Measurements from ENCODE around the gene ITGA1.
A peak's percentile ranks its signal among the peaks of the same experiment; 100 is the strongest.
"Not testable (repeated sequence)": the region's sequence is repeated elsewhere in the genome, so short reads cannot be mapped to it uniquely, and the experiment has no call there.

ITGA1 gene

DNA sequence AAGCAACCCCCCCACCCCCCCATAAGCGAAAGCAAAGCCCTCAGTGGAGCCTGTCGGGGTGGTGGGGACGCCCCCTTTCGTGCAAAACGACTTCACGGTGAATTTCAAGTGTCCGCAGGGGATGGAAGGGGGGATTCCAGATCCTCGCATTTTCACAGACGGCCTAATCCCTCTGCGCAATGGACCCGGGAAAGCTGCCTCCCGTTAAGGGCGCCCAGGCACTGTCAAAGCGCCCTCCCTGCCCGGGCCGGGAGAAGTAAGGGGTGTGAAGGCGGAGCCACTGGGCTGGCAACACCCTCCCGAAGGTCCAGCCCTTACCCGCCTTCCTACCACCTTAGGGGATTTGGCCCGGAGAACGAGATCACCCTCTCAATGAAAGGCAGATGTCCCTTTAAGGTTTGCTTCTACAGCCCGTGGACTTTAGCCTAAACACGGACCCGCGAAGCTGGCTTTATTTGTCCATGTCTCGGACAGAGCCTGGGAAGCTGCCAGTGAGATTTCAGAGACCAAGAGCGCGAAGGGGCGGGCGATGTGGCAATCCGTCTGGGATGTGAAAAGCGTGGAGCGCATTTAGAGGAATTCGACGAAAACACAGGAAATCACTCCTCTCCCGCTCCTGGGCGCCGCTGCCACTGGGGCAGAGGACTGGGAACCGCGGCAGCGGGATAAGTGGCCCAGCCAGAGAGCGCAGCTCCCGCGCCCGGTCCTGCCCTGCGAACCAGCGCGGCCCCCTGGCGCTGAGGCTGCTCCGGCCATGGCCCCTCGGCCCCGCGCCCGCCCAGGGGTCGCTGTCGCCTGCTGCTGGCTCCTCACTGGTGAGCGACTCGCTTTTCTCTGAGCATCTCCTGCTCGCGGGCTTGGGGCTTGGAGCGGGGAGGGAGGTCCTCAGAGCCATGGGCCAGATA, at the start of gene ITGA1, which contains the start of gene PELO:
TSS of gene ITGA1 (plus strand) at position 317 of the 905 bp plus-strand sequence. CDS start at position 755, 438 bp downstream.
TSS of gene PELO (plus strand) at position 317 of the 905 bp plus-strand sequence. CDS start 12,479 bp downstream, outside the sequence.
- peak within 1 kb of the TSS in 20 of 21 experiments; percentile 55 to 89 (median 77) for H3K27ac ChIP-seq
- peak within 1 kb of the TSS; percentile 42 to 69 (median 53) for H3K4me3 ChIP-seq

DNA sequence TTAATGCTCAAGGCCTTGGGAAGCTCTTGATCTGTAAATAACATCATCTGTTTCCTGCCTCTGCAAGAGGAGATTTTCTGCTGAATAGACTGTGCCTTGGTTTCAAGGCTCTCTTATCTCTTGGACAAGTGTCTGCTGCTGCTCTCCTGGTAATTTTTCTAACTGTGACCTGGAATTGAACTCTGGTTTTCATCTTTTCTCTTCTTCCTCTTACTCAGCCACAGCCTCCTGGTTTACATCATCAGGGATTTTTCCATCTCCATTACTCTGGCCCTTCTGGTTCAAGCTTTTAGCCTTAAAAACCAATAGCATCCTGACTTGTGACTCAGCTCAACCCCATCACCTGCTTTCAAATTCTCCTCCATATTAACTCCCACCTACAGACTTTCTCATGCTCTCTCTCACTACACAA, 49.6 kb upstream of the ITGA1 start:
- Histone ChIP-seq H3K4me3 (no peak overlapping the region), H3K27ac (no peak overlapping the region)

DNA sequence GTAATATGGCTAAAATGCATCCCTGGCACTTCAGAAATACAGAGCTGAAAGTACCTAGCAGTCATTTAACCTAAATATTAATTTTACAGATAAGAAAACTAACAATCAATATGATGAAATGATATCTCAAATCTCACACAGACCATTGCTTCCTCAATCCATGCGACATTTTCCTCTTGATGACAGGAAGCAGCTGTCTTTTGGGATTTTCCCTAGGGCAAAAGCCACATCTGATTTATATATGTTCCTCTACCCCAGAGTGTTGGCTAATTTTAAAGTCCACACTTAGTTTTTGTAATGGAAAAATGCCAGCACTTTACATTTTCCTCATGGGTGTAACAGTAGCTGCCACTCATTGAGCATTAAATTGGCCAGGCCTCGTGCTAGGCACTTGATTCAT, 47.7 kb upstream of the ITGA1 start:
- H3K27ac ChIP-seq: no peak overlapping the region

DNA sequence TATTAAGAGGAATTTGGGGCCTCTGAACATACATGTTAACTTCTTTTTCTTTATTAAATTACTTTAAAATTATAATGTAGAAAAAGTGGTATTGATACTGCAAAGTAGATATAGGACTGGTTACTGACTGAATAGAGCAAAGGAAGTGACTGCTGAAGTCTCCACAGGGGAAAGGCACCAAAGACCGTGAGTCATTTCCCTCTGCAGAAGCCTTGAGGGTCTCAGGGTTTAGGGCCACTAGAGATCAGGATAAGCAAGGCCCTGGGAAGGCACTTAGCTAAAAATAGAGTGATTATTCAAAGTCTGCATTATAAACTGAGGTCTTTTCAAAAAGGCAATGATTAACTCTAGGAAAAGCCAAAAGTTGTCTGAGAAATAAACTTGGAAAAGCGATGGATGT, 44.7 kb upstream of the ITGA1 start:
- H3K4me3 ChIP-seq: no peak overlapping the region
- H3K27ac ChIP-seq: peak overlapping the region in 4 of 21 experiments; percentile 25 to 79 (median 53)

More for the DNA sequence above, 47.7 kb upstream of the ITGA1 start:
- no peak overlapping the region for H3K4me3 ChIP-seq

DNA sequence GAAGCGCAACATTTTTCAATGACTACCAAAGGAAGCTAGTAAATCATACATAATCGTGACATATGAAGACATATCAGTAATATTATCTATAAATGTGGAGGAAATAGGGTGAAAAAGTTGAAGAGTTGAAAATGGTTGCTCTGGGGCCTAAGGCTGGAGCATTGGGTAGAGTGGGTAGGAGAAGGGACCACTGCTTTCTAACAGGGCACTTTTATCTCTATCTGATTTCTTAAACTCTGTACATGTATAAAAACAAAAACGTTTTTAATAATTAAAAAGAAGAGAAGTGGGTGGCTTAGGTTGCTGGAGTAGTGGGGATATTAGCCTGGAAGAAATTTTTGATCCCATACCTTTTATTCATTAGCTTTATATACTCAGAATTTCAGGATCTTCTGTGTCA, 44.2 kb upstream of the ITGA1 start:
- H3K27ac ChIP-seq: peak overlapping the region in 6 of 21 experiments; percentile 25 to 79 (median 40)
- H3K4me3 ChIP-seq: no peak overlapping the region

DNA sequence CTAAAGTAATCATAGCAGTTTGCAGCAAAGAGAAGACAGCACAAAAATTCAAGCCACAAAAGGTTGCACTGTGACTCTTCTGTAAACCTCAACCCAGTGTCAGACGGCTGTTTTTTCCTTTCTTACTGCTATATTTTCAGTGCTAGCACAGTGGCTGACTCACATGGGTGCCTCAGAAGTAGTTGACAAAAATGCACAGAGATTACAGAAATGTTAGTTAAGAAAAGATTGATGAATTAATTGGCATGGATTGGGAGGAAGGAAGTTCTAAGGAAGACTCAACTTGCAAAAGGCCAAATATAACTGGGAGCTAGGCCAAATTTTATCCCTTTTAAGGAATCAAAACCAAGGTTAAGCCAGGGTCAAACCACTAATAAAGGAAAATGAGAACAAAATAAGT, 43.7 kb upstream of the ITGA1 start:
- peak overlapping the region in 7 of 21 experiments; percentile 24 to 79 (median 43) for H3K27ac ChIP-seq
- H3K4me3 ChIP-seq: no peak overlapping the region

DNA sequence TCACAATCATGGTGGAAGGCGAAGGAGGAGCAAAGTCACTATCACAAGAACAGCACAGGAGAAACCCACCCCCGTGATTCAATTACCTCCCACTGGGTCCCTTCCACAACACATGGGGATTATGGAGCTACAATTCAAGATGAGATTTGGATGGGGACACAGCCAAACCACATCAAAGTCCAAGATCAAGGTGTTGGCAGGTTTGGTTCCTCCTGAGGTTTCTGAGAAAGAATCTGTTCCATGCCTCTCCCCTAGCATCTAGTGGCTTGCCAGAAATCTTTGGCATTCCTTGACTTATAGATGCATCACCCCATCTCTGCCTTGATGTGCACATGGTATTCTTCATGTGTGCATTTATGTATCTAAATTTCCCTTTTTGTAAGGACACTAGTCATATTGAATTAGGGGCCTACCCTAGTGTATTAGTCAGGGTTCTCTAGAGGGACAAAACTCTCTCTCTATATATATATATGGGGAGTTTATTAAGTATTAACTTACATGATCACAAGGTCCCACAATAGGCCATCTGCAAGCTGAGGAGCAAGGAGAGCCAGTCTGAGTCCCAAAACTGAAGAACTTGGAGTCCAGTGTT, 42.8 kb upstream of the ITGA1 start:
- not testable (repeated sequence) for H3K4me3 ChIP-seq
- peak overlapping the region in 5 of 21 experiments; percentile 24 to 79 (median 43) for H3K27ac ChIP-seq

DNA sequence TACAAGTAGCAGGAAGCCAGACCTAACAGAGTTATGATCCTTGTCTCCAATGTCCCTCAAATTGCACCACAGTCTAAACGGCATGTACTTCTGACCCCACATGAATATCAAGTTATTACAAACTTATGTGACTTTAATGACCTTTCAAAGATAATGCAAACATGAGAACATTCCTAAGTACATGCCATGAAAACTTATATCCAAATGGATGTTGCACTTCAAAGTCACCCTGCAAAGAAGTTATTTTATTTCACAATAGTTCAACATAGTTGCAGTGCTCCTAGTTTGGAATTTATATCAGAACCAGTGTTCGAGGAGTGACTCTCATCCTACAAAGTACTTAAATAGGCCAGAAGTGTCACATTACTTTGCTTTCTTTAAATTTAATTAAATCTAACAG, 41.2 kb upstream of the ITGA1 start:
- no peak overlapping the region for H3K4me3 ChIP-seq
- no peak overlapping the region for H3K27ac ChIP-seq

DNA sequence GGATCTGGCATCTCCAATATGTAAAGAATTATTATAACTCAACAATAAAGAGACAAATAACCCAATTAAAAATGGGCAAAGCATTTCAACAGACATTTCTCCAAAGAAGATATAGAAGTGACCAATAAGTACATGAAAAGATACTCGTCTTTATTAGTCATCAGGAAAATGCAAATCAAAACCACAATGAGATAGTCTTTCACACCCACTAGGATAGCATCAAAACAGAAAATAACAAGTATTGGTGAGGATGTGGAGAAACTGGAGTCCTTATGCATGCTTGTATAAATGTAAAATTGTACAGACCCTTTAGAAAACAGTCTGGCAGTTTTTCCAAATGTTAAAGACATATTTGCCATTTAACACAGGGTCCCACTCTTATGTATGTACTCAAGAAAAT, 39.1 kb upstream of the ITGA1 start:
- Histone ChIP-seq H3K4me3 (no peak overlapping the region), H3K27ac (no peak overlapping the region)

DNA sequence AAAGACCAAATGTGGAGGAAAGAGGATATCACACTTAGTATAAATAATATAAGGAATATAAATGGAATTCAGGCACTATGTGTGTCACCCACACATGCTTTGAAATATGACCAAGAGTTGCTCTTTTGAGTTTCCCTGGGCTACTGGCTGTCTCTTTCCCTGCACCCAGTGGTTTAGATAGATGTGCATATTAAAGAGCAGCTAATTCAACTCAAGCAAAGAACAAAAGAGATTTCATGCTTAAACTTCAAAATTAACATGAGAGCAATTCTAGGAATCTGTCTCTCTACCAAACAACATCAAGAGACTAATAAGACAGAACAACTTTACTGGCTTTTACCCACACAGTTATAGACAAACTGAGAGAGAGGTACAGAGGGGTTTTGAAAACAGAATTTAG, 38.0 kb upstream of the ITGA1 start:
- H3K4me3 ChIP-seq: no peak overlapping the region
- no peak overlapping the region for H3K27ac ChIP-seq

DNA sequence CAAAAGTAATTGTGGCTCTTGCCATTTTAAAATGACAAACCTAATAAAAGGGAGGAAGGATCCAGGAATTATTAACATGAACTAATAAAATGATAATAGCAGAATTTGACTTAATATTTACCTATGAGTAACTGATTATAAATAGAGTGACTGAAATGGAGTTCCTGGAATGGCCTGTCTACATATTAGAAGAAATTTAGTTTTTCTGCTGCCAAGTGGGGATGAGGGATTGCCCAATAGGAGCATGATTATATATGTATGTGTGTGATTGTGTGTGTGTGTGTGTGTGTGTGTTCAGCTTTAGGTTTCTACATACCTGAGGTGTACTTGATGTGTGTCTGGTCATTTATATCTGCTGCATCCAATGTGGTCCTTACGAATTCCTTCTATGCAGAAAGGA, 36.6 kb upstream of the ITGA1 start:
- no peak overlapping the region for H3K27ac ChIP-seq
- no peak overlapping the region for H3K4me3 ChIP-seq

DNA sequence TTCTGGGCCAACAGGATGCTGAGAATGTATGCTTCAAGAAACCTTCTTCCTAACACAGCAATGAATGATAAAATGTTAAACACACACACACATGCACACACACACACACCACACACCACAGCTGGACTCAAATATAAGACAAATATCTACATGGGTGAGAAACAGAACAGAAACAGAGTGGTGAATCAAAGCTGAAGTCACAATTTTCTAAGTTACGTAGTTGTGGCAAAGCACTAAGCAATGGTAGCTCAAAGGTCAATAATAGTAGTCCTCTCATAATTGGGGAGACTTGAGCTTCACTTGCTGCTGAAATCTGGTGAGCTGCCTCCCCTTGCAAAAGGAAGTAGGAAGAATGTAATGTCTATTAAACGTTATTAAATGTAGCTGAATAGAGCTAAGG, 33.7 kb upstream of the ITGA1 start:
- Histone ChIP-seq H3K4me3 (no peak overlapping the region), H3K27ac (no peak overlapping the region)

DNA sequence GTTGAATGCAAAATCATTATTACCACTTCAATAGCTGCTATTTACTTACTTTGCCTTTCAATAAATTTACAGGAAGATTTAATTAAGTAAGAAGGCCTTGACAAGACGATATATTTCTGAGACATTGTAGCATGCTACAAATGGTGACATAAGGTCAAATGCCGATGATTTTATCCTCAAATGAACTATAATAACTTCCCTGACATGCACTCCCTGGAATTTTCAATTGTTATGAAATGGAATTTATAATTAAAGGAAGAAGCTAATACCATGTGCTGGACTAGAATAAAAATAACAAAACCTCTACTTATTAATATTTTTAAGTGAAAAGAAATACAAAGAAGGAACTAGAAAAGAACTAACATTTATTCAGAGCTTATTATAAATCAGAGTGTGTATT, 30.2 kb upstream of the ITGA1 start:
- Histone ChIP-seq H3K27ac (no peak overlapping the region), H3K4me3 (no peak overlapping the region)

DNA sequence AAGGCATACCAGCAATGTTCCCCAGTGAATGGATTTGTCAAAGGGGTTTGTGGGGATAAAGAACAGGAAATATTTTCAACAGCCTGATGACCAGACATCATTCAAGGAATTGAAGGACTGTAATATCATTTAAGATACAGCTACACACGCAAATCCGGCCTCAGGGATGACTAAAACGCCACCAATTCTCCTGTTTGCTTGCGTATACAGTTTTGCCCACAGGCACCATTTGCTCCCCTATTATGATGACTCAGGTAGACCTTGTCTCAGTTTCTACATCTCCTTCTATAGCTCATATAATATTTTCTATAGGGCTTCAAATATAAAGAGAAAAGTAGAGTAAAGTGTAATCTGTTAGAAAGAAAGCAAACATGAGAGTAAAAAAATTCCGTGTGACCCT, 29.7 kb upstream of the ITGA1 start:
- Histone ChIP-seq H3K27ac (no peak overlapping the region), H3K4me3 (no peak overlapping the region)

DNA sequence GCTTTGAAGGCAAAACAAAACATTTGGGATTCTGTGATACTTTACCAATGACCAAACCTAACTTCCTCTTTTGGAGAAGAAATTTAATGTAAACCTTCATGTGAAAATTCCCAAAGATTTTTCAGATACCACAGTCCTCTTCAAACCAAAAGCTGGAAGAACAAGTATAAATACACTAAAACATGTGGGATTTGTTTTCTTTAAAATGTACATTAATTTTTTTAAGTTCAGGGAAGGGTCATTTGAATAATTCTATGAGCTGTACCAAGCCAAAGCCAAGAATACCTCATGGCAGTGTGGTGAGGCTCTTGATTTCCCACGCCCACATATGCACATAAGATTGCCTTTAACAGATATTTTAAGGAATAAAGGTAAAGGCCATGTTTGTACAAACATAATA, 28.4 kb upstream of the ITGA1 start:
- Histone ChIP-seq H3K4me3 (no peak overlapping the region), H3K27ac (no peak overlapping the region)

DNA sequence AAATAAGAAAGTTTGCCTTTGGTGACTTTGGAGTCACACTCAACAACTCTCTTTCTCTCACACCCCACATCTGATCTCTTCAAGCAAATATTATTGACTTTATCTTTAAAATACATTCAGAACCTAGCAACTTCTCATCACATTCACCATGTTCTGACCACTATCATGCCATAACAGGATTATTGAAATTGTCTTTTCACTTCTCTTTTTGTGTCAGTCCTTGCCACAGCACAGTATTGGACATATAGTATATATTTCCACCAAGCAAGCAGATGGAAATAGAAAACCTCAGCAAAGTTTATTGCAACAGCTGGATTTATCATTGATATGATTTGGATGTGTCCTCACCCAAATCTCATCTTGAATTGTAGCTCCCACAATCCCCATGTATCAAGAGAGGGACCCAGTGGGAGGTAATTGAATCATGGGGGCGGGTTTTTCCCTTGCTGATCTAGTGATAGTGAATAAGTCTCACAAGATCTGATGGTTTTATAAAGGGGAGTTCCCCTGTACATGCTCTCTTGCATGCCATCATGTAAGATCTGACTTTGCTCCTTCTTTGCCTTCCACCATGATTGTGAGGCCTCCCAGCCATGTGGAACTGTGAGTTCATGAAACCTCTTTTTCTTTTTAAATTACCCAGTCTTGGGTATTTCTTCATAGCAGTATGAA, 26.9 kb upstream of the ITGA1 start:
- Histone ChIP-seq H3K4me3 (no peak overlapping the region), H3K27ac (no peak overlapping the region)

DNA sequence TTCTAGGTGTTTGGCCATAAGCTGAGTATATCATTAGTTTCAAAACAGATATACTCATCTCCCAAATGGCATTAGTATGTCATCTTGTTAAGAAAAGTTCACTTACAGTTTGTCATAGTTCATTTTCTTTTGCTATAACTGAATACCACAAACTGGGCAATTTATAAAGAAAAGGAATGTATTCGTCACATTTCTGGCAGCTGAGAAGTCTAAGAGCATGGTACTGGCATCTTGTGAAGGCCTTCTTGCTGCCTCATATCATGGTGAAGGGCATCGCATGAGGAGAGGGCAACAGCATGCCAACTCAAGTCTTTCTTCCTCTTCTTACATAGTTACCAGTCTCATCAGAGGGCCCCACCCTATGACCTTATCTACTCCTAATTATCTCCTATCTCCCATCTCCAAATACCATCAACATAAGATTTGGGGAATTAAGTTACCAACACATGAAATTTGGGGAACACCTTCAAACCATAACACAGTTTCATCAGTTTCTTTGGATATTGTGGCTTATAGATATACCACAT, 20.4 kb upstream of the ITGA1 start:
- Histone ChIP-seq H3K4me3 (no peak overlapping the region), H3K27ac (no peak overlapping the region)

DNA sequence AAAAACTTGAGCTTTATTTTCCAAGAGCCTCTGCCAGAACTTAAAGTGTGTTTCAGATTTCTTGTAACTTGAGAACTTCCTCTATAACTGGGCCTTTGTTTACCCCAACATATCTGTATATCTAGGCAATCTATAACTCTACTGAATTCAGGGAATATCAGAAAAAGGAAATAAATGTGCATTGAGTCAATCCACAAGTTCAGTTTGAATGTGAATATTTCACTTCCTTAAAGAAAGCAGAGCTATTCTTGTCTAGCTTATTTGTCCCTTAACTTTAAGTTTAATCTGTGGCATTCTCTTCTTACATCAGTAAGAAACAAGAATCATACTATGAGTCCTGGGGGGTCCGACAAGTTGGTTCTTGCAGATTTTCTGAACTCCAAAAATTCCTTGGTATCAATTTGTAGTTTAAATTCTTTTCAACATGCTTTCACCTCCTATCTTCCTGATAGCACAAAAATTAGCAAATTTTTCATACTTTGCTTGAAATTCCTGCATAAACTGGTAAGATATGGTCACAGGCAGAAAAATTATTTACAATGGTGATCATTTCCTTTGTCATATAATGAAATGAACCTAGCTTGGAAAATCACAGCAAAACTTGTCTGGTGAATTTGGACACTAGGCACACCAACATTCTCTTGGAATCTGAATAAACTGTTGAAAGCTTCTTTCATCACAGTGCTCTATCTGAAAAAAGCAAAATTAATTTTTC, 19.8 kb upstream of the ITGA1 start:
- H3K4me3 ChIP-seq: no peak overlapping the region
- H3K27ac ChIP-seq: no peak overlapping the region

DNA sequence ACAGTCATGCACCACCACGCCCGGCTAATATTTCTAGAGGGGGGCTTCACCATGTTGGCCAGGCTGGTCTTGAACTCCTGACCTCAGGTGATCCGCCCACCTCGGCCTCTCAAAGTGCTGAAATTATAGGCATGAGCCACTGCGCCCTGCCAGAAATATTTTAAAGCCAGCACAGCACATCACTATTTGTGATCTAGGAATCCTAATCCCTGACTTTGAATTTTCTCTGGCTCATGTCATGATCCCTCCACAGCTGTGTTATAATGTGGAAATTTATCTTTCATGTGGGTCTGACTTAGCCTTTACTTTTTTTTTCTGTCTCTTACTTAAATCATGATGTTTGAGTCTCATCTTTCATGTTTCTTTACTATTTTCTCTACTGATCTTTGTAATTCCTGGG, 18.7 kb upstream of the ITGA1 start:
- no peak overlapping the region for H3K4me3 ChIP-seq

More for the DNA sequence above, 18.7 kb upstream of the ITGA1 start:
- no peak overlapping the region for H3K27ac ChIP-seq

Measured in skin epidermis (tissue), 12 donors.